ENCODE measurements around the gene SLC5A11.

The SLC5A11 gene

DNA sequence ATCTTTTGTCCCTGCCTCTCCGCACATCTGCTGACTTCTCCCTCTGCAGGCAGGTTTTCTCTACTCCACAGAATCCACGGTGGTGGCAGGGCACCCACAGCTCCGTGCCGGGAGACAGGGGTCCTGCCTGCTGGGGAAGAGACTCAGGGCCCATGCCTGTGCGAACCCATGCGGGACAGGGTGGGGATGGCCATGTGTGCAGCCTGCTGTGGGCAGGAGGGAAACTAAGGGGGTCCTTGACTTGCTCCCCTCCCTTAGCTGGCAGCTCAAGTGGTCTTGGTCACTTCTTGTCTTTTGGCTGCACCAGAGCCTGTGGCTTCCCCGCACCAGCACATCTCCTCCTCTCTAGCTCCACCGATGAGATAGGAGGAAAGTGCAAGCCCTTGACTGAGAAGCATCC, 69.8 kb downstream of the SLC5A11 start:
- Histone ChIP-seq H3K4me3 (ENCODE audit: low read depth in 1 of 2, low read length in 2 of 2) (no peak overlapping the region), H3K9me3 (ENCODE audit: control insufficient read depth in 1 of 2, low read length in 2 of 2) (no peaks in the 10 kb centered on the region), H3K9ac (ENCODE audit: low read depth in 1 of 2, low read length in 2 of 2) (no peak overlapping the region), H3K27ac (ENCODE audit: low read depth, low read length) (no peak overlapping the region), H3K36me3 (ENCODE audit: control insufficient read depth in 1 of 2, insufficient read depth in 2 of 2, low read length in 2 of 2) (peaks cover 14 to 36% of the 10 kb centered on the region in 2 donors), H3K27me3 (ENCODE audit: control insufficient read depth in 1 of 2, insufficient read depth in 2 of 2, low read length in 2 of 2) (no peaks in the 10 kb centered on the region), H3K4me1 (ENCODE audit: control insufficient read depth in 1 of 2, insufficient read depth in 2 of 2, low read length in 2 of 2) (no peaks in the 10 kb centered on the region)

GRCh38 chr16:24917236-24917635, 71.5 kb downstream of the SLC5A11 start:
- no peaks in the 10 kb centered on the region for H3K4me1 ChIP-seq (ENCODE audit: control insufficient read depth in 1 of 2, insufficient read depth in 2 of 2, low read length in 2 of 2)
- H3K27ac ChIP-seq (ENCODE audit: low read depth, low read length), result no peak overlapping the region
- H3K4me3 ChIP-seq (ENCODE audit: low read depth in 1 of 2, low read length in 2 of 2), result no peak overlapping the region
- H3K9me3 ChIP-seq (ENCODE audit: control insufficient read depth in 1 of 2, low read length in 2 of 2), result no peaks in the 10 kb centered on the region
- H3K27me3 ChIP-seq (ENCODE audit: control insufficient read depth in 1 of 2, insufficient read depth in 2 of 2, low read length in 2 of 2), result no peaks in the 10 kb centered on the region
- no peak overlapping the region for H3K9ac ChIP-seq (ENCODE audit: low read depth in 1 of 2, low read length in 2 of 2)
- H3K36me3 ChIP-seq (ENCODE audit: control insufficient read depth in 1 of 2, insufficient read depth in 2 of 2, low read length in 2 of 2), result peaks cover 29 to 52% of the 10 kb centered on the region in 2 donors

GRCh38 chr16:24917891-24918290, 72.1 kb downstream of the SLC5A11 start:
- Histone ChIP-seq H3K9me3 (ENCODE audit: control insufficient read depth in 1 of 2, low read length in 2 of 2) (no peaks in the 10 kb centered on the region), H3K27me3 (ENCODE audit: control insufficient read depth in 1 of 2, insufficient read depth in 2 of 2, low read length in 2 of 2) (no peaks in the 10 kb centered on the region), H3K36me3 (ENCODE audit: control insufficient read depth in 1 of 2, insufficient read depth in 2 of 2, low read length in 2 of 2) (peaks cover 29 to 54% of the 10 kb centered on the region in 2 donors), H3K9ac (ENCODE audit: low read depth in 1 of 2, low read length in 2 of 2) (no peak overlapping the region), H3K4me3 (ENCODE audit: low read depth in 1 of 2, low read length in 2 of 2) (no peak overlapping the region), H3K4me1 (ENCODE audit: control insufficient read depth in 1 of 2, insufficient read depth in 2 of 2, low read length in 2 of 2) (no peaks in the 10 kb centered on the region), H3K27ac (ENCODE audit: low read depth, low read length) (no peak overlapping the region)

- no peaks in the 10 kb centered on the region for H3K27me3 ChIP-seq (ENCODE audit: control insufficient read depth in 1 of 2, insufficient read depth in 2 of 2, low read length in 2 of 2)
- H3K4me1 ChIP-seq (ENCODE audit: control insufficient read depth in 1 of 2, insufficient read depth in 2 of 2, low read length in 2 of 2), result no peaks in the 10 kb centered on the region
- no peak overlapping the region for H3K4me3 ChIP-seq (ENCODE audit: low read depth in 1 of 2, low read length in 2 of 2)
- H3K9me3 ChIP-seq (ENCODE audit: control insufficient read depth in 1 of 2, low read length in 2 of 2), result no peaks in the 10 kb centered on the region
- no peak overlapping the region for H3K27ac ChIP-seq (ENCODE audit: low read depth, low read length)
- peaks cover 29 to 59% of the 10 kb centered on the region in 2 donors for H3K36me3 ChIP-seq (ENCODE audit: control insufficient read depth in 1 of 2, insufficient read depth in 2 of 2, low read length in 2 of 2)
- no peak overlapping the region for H3K9ac ChIP-seq (ENCODE audit: low read depth in 1 of 2, low read length in 2 of 2)
Observed at GRCh38 chr16:24918641-24919040, 72.9 kb downstream of the SLC5A11 start.

- Histone ChIP-seq H3K9ac (ENCODE audit: low read depth in 1 of 2, low read length in 2 of 2) (no peak overlapping the region), H3K36me3 (ENCODE audit: control insufficient read depth in 1 of 2, insufficient read depth in 2 of 2, low read length in 2 of 2) (peaks cover 29 to 62% of the 10 kb centered on the region in 2 donors), H3K4me1 (ENCODE audit: control insufficient read depth in 1 of 2, insufficient read depth in 2 of 2, low read length in 2 of 2) (no peaks in the 10 kb centered on the region), H3K27ac (ENCODE audit: low read depth, low read length) (no peak overlapping the region), H3K9me3 (ENCODE audit: control insufficient read depth in 1 of 2, low read length in 2 of 2) (no peaks in the 10 kb centered on the region), H3K27me3 (ENCODE audit: control insufficient read depth in 1 of 2, insufficient read depth in 2 of 2, low read length in 2 of 2) (no peaks in the 10 kb centered on the region), H3K4me3 (ENCODE audit: low read depth in 1 of 2, low read length in 2 of 2) (no peak overlapping the region)
Observed at GRCh38 chr16:24919536-24919935, 73.8 kb downstream of the SLC5A11 start.

- Histone ChIP-seq H3K36me3 (ENCODE audit: control insufficient read depth in 1 of 2, insufficient read depth in 2 of 2, low read length in 2 of 2) (peaks cover 29 to 67% of the 10 kb centered on the region in 2 donors), H3K27ac (ENCODE audit: low read depth, low read length) (no peak overlapping the region), H3K4me3 (ENCODE audit: low read depth in 1 of 2, low read length in 2 of 2) (no peak overlapping the region), H3K4me1 (ENCODE audit: control insufficient read depth in 1 of 2, insufficient read depth in 2 of 2, low read length in 2 of 2) (no peaks in the 10 kb centered on the region), H3K9me3 (ENCODE audit: control insufficient read depth in 1 of 2, low read length in 2 of 2) (no peaks in the 10 kb centered on the region), H3K9ac (ENCODE audit: low read depth in 1 of 2, low read length in 2 of 2) (no peak overlapping the region), H3K27me3 (ENCODE audit: control insufficient read depth in 1 of 2, insufficient read depth in 2 of 2, low read length in 2 of 2) (no peaks in the 10 kb centered on the region)
Observed at GRCh38 chr16:24920568-24920967, 74.8 kb downstream of the SLC5A11 start.

DNA sequence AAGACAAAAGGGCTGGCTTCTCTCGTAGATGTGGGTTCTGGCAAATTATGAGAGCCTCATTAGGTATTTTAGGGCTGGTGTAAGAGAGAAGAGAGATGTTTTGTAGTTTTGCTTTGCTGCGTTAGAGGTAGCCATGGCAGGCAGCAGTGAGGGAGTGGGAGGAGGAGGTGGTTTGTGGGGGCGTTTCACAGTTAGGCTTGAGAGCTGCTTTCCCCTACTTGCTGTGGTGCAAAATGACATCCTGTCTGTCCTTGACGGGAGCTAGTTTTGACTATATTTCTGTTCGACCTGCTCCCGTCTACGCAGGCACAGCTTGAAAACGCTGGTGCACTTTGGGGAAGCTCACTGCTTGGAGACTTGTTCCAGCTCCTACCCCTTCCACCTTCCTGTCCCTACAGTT, 75.5 kb downstream of the SLC5A11 start:
- peaks cover 29 to 67% of the 10 kb centered on the region in 2 donors for H3K36me3 ChIP-seq (ENCODE audit: control insufficient read depth in 1 of 2, insufficient read depth in 2 of 2, low read length in 2 of 2)
- H3K9me3 ChIP-seq (ENCODE audit: control insufficient read depth in 1 of 2, low read length in 2 of 2), result no peaks in the 10 kb centered on the region
- H3K27ac ChIP-seq (ENCODE audit: low read depth, low read length), result no peak overlapping the region
- no peak overlapping the region for H3K9ac ChIP-seq (ENCODE audit: low read depth in 1 of 2, low read length in 2 of 2)
- no peaks in the 10 kb centered on the region for H3K4me1 ChIP-seq (ENCODE audit: control insufficient read depth in 1 of 2, insufficient read depth in 2 of 2, low read length in 2 of 2)
- H3K27me3 ChIP-seq (ENCODE audit: control insufficient read depth in 1 of 2, insufficient read depth in 2 of 2, low read length in 2 of 2), result no peaks in the 10 kb centered on the region
- H3K4me3 ChIP-seq (ENCODE audit: low read depth in 1 of 2, low read length in 2 of 2), result no peak overlapping the region

GRCh38 chr16:24925163-24925562, 79.4 kb downstream of the SLC5A11 start:
- H3K4me3 ChIP-seq (ENCODE audit: low read depth in 1 of 2, low read length in 2 of 2), result no peak overlapping the region
- no peaks in the 10 kb centered on the region for H3K27me3 ChIP-seq (ENCODE audit: control insufficient read depth in 1 of 2, insufficient read depth in 2 of 2, low read length in 2 of 2)
- no peaks in the 10 kb centered on the region for H3K9me3 ChIP-seq (ENCODE audit: control insufficient read depth in 1 of 2, low read length in 2 of 2)
- H3K36me3 ChIP-seq (ENCODE audit: control insufficient read depth in 1 of 2, insufficient read depth in 2 of 2, low read length in 2 of 2), result peaks cover 20 to 54% of the 10 kb centered on the region in 2 donors
- no peak overlapping the region for H3K27ac ChIP-seq (ENCODE audit: low read depth, low read length)
- H3K4me1 ChIP-seq (ENCODE audit: control insufficient read depth in 1 of 2, insufficient read depth in 2 of 2, low read length in 2 of 2), result no peaks in the 10 kb centered on the region
- H3K9ac ChIP-seq (ENCODE audit: low read depth in 1 of 2, low read length in 2 of 2), result no peak overlapping the region

DNA sequence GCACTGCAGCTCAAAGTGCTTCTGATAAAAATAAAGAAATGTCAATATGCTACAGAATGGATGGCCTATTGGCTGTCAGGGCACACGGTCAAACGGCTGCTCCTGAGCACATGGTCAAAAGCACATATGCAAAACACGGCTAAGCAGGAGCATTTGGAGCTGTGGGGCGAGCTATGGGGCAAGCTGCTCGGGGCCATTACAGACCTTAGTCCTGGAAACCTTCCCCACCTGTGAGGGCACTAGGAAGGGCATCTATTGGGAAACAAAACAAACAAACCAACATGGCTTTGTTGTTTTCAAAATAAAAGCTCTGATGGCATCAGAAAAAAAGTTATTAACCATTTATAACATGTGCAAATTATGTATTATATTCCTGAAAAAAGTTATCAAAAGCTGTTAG, 83.6 kb downstream of the SLC5A11 start:
- Histone ChIP-seq H3K9ac (ENCODE audit: low read depth in 1 of 2, low read length in 2 of 2) (no peak overlapping the region), H3K4me3 (ENCODE audit: low read depth in 1 of 2, low read length in 2 of 2) (no peak overlapping the region), H3K27ac (ENCODE audit: low read depth, low read length) (no peak overlapping the region), H3K4me1 (ENCODE audit: control insufficient read depth in 1 of 2, insufficient read depth in 2 of 2, low read length in 2 of 2) (no peaks in the 10 kb centered on the region), H3K9me3 (ENCODE audit: control insufficient read depth in 1 of 2, low read length in 2 of 2) (no peaks in the 10 kb centered on the region), H3K36me3 (ENCODE audit: control insufficient read depth in 1 of 2, insufficient read depth in 2 of 2, low read length in 2 of 2) (peaks cover 20 to 58% of the 10 kb centered on the region in 2 donors), H3K27me3 (ENCODE audit: control insufficient read depth in 1 of 2, insufficient read depth in 2 of 2, low read length in 2 of 2) (no peaks in the 10 kb centered on the region)

GRCh38 chr16:24930440-24930839, 84.7 kb downstream of the SLC5A11 start:
- peaks cover 27 to 65% of the 10 kb centered on the region in 2 donors for H3K36me3 ChIP-seq (ENCODE audit: control insufficient read depth in 1 of 2, insufficient read depth in 2 of 2, low read length in 2 of 2)
- H3K9me3 ChIP-seq (ENCODE audit: control insufficient read depth in 1 of 2, low read length in 2 of 2), result no peaks in the 10 kb centered on the region
- no peak overlapping the region for H3K27ac ChIP-seq (ENCODE audit: low read depth, low read length)
- no peaks in the 10 kb centered on the region for H3K27me3 ChIP-seq (ENCODE audit: control insufficient read depth in 1 of 2, insufficient read depth in 2 of 2, low read length in 2 of 2)
- no peaks in the 10 kb centered on the region for H3K4me1 ChIP-seq (ENCODE audit: control insufficient read depth in 1 of 2, insufficient read depth in 2 of 2, low read length in 2 of 2)
- H3K9ac ChIP-seq (ENCODE audit: low read depth in 1 of 2, low read length in 2 of 2), result no peak overlapping the region
- H3K4me3 ChIP-seq (ENCODE audit: low read depth in 1 of 2, low read length in 2 of 2), result no peak overlapping the region

DNA sequence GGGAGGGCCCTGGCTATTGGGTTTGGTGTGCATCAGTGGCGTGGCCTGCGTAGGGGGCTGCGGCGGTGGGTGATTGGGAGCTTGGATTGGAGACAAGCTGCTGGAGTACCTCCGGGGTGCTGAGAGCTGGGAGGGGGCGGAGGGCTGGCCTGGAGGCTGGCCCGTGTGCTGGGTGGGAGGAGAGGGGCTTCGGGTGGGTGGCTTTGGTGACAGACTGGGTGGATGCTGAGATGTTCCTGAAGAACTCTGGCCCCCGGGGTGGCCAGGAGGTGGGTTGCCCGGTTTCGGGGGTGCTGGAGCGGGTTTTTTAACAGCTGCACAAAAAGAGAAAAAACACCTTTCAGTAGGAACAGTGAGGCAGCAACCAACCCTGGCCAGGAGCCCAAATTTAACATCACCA, 85.3 kb downstream of the SLC5A11 start:
- peaks cover 31 to 69% of the 10 kb centered on the region in 2 donors for H3K36me3 ChIP-seq (ENCODE audit: control insufficient read depth in 1 of 2, insufficient read depth in 2 of 2, low read length in 2 of 2)
- H3K4me1 ChIP-seq (ENCODE audit: control insufficient read depth in 1 of 2, insufficient read depth in 2 of 2, low read length in 2 of 2), result no peaks in the 10 kb centered on the region
- H3K9me3 ChIP-seq (ENCODE audit: control insufficient read depth in 1 of 2, low read length in 2 of 2), result no peaks in the 10 kb centered on the region
- H3K27ac ChIP-seq (ENCODE audit: low read depth, low read length), result no peak overlapping the region
- no peak overlapping the region for H3K9ac ChIP-seq (ENCODE audit: low read depth in 1 of 2, low read length in 2 of 2)
- H3K4me3 ChIP-seq (ENCODE audit: low read depth in 1 of 2, low read length in 2 of 2), result no peak overlapping the region
- H3K27me3 ChIP-seq (ENCODE audit: control insufficient read depth in 1 of 2, insufficient read depth in 2 of 2, low read length in 2 of 2), result no peaks in the 10 kb centered on the region

All from duodenal mucosa (tissue), 2 donors.